Hindlimb muscle (tissue), 1 donor: ENCODE data around the gene WDR53. TPM values are rescaled to one million over a fixed set of nuclear protein-coding genes. Genes with fewer than 3 reads are reported as not detected.
"Not testable (repeated sequence)": the region's sequence is repeated elsewhere in the genome, so short reads cannot be mapped to it uniquely, and the experiment has no call there.

ENCODE experiments used
- DNase-seq: peaks from one replicate; pipeline ENCODE4 v3.0.0-alpha.2; 2013
- polyA plus RNA-seq: library from polyadenylated mRNA; unstranded; fragments of 120-200 nt; gene quantifications from one replicate; pipeline ENCODE4 v1.2.1, GENCODE V29; 2013; ENCODE audit not compliant: insufficient read length

Gene WDR53
- polyA plus RNA-seq, 1 donor, result 8.9 TPM

- no peak for DNase-seq
Measured at GRCh38 chr3:196517162-196517800, 51.1 kb downstream of the WDR53 start.

- no peak for DNase-seq
Measured at GRCh38 chr3:196514913-196515621, 53.3 kb downstream of the WDR53 start, which contains the start of gene SMCO1. Gene SMCO1, minus strand, starts transcription at chr3:196515346. Its CDS starts 137 bp downstream, at chr3:196515209.

GRCh38 chr3:196514350-196514716 lies 54.0 kb downstream of the WDR53 start:
- DNase-seq, result no peak

- no peak for DNase-seq
Measured at GRCh38 chr3:196513697-196514349, 54.5 kb downstream of the WDR53 start.

GRCh38 chr3:196511646-196512425 lies 56.5 kb downstream of the WDR53 start:
- not testable (repeated sequence) for DNase-seq

GRCh38 chr3:196511108-196511507 lies 57.2 kb downstream of the WDR53 start:
- DNase-seq, result not testable (repeated sequence)

GRCh38 chr3:196506687-196507086 lies 61.7 kb downstream of the WDR53 start:
- no peak for DNase-seq

- DNase-seq, result no peak
Measured at GRCh38 chr3:196504556-196504955, 63.8 kb downstream of the WDR53 start.

Other genes starting within 250 kb of the WDR53 start
- gene TM4SF19, start 230.2 kb downstream of the WDR53 start, polyA plus RNA-seq, result 0.89 TPM
- gene UBXN7, start 136.1 kb downstream of the WDR53 start, polyA plus RNA-seq, result 19.2 TPM
- gene RNF168, start 64.8 kb downstream of the WDR53 start, polyA plus RNA-seq, result 9.6 TPM
- 1.5 TPM for gene SMCO1, start 53.2 kb downstream of the WDR53 start, polyA plus RNA-seq
- 14.0 TPM for gene FBXO45, start 106 bp upstream of the WDR53 start, polyA plus RNA-seq
- gene NRROS, start 71.1 kb upstream of the WDR53 start, polyA plus RNA-seq, result 5.7 TPM
- 2.3 TPM for gene CEP19, start 143.7 kb upstream of the WDR53 start, polyA plus RNA-seq
- 13.5 TPM for gene PIGX, start 143.8 kb upstream of the WDR53 start, polyA plus RNA-seq
- gene PAK2, start 171.3 kb upstream of the WDR53 start, polyA plus RNA-seq, result 46.6 TPM